NB4 (cell line): Measurements from ENCODE around the gene PYGM.

Source experiments
- POLR2A ChIP-seq: IDR thresholded peaks from 2 replicates; pipeline ENCODE4 v1.6.1; 2011; ENCODE audit warnings: mild to moderate bottlenecking; ENCODE audit not compliant: insufficient read length; ENCODE audit errors: extremely low read depth
- TF ChIP-seq, protein P1 (sequence below): IDR thresholded peaks from one replicate; pipeline ENCODE4 v1.5.1; 2012; ENCODE audit warnings: low read depth, low read length

DNA sequence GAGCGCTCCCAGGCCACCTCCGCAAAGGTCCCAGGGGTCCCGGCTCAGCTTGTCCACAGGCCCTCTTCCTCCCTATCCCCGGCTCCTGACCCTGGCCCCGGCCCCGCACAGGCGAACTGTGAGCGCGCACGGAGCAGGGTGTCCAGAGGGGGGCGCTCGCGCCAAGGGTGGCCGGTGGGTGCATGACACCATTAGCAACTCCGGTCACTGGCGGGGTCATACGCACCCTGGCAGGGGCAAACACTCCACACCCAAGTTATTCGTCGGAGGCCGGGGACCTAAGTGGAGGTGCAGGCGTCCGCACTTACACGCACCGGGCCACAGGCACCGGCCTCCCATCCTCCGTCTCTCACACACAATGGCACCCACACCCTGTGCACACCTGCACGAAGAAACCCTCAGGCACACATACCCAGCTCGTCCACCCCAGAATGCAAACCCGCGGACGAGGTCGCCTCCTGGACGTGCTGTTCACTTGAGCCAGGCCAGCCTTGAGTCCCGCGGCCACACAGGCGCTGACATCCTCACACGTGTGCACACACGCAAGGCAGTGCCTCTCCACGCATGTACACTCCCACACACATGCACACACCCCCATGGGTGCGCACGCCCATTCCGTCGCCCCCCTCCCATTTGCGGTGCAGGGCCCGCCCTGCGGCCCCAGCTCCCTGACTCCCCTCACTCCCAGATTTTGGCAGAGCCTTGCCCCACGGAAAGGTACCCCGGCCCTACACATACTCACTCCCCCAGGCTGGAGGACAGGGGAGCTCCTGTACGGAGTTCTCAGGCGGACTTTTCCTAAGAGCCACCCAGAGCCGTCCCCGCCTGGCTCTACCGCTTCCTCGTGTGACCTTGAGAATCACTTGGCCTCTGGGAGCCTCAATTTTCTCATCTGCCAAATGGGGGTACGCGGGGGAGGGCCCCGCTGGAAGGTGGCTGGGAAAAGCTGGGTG is 15.9 kb downstream of the PYGM start, which contains the start of gene RASGRP2:
- TF ChIP-seq POLR2A, result peak; percentile 58
- TF ChIP-seq, protein P1, sequence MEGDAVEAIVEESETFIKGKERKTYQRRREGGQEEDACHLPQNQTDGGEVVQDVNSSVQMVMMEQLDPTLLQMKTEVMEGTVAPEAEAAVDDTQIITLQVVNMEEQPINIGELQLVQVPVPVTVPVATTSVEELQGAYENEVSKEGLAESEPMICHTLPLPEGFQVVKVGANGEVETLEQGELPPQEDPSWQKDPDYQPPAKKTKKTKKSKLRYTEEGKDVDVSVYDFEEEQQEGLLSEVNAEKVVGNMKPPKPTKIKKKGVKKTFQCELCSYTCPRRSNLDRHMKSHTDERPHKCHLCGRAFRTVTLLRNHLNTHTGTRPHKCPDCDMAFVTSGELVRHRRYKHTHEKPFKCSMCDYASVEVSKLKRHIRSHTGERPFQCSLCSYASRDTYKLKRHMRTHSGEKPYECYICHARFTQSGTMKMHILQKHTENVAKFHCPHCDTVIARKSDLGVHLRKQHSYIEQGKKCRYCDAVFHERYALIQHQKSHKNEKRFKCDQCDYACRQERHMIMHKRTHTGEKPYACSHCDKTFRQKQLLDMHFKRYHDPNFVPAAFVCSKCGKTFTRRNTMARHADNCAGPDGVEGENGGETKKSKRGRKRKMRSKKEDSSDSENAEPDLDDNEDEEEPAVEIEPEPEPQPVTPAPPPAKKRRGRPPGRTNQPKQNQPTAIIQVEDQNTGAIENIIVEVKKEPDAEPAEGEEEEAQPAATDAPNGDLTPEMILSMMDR, result peak; percentile 78
